WTC11 (cell line): ENCODE data around the gene GFOD2. TPM values are rescaled to one million over a fixed set of nuclear protein-coding genes. Genes with fewer than 3 reads are reported as not detected.

Experiments
- ATAC-seq: fragments of 200-7000 bp; cut with Tn5 transposase; 2 replicates; pipeline ENCODE4 v1.10.0; 2021; ENCODE audit warnings: mild to moderate bottlenecking, moderate library complexity
- CTCF ChIA-PET: fragments of 300-600 bp; sonication (Branson Sonifier 250); formaldehyde crosslinking; loops from one replicate; lab custom pipeline; 2021; ENCODE audit warnings: antibody characterized with exemption; lab: Charles Lee
- POLR2A ChIA-PET: fragments of 350-600 bp; sonication (Branson Sonifier 250); formaldehyde crosslinking; loops from one replicate; lab custom pipeline; 2021; ENCODE audit warnings: antibody characterized with exemption; lab: Charles Lee
- DNase-seq: peaks from one replicate; pipeline ENCODE4 v3.0.0; 2021; ENCODE audit warnings: low spot score
- H3K27ac Mint-ChIP-seq: 2 replicates; pipeline ENCODE4 v1.8.0; 2021; ENCODE audit warnings: mixed read lengths
- H3K27me3 Mint-ChIP-seq: 2 replicates; pipeline ENCODE4 v1.8.0; 2021; ENCODE audit warnings: low read depth, mild to moderate bottlenecking, moderate library complexity, mixed read lengths
- H3K36me3 Mint-ChIP-seq: 2 replicates; pipeline ENCODE4 v1.8.0; 2021; ENCODE audit warnings: mixed read lengths
- H3K4me1 Mint-ChIP-seq: 2 replicates; pipeline ENCODE4 v1.8.0; 2022; ENCODE audit warnings: mixed read lengths
- H3K4me3 Mint-ChIP-seq: 2 replicates; pipeline ENCODE4 v1.8.0; 2021; ENCODE audit warnings: mild to moderate bottlenecking, moderate library complexity, mixed read lengths
- H3K9me3 Mint-ChIP-seq: 2 replicates; pipeline ENCODE4 v1.8.0; 2021; ENCODE audit warnings: mixed read lengths
- CDX4 ChIP-seq: fragments of 250-450 bp; sonication (Bioruptor Pico); IDR thresholded peaks from 2 replicates; pipeline ENCODE4 v1.9.0; 2021; ENCODE audit warnings: moderate library complexity, mild to moderate bottlenecking, inconsistent platforms, borderline replicate concordance
- FOXJ3 ChIP-seq: sonication (generic); formaldehyde crosslinking; IDR thresholded peaks from 2 replicates; pipeline ENCODE4 v1.9.0; 2021; ENCODE audit warnings: missing genetic modification reagents, mild to moderate bottlenecking, borderline replicate concordance
- HMGA2 ChIP-seq: fragments of 250-450 bp; sonication (Bioruptor Pico); IDR thresholded peaks from 2 replicates; pipeline ENCODE4 v1.4.0; 2021; ENCODE audit warnings: mild to moderate bottlenecking, moderate library complexity
- IRF2 ChIP-seq: sonication (generic); formaldehyde crosslinking; IDR thresholded peaks from 2 replicates; pipeline ENCODE4 v1.8.0; 2022; ENCODE audit warnings: low read depth, missing genetic modification reagents, borderline replicate concordance
- MXD4 ChIP-seq: fragments of 250-450 bp; sonication (Bioruptor Pico); IDR thresholded peaks from 2 replicates; pipeline ENCODE4 v1.8.0; 2021; ENCODE audit warnings: mild to moderate bottlenecking, moderate library complexity, borderline replicate concordance
- PRDM15 ChIP-seq: sonication (generic); formaldehyde crosslinking; IDR thresholded peaks from 2 replicates; pipeline ENCODE4 v1.8.0; 2022; ENCODE audit warnings: missing genetic modification reagents
- SOX15 ChIP-seq: fragments of 250-450 bp; sonication (Bioruptor Pico); IDR thresholded peaks from 2 replicates; pipeline ENCODE4 v1.9.0; 2021; ENCODE audit warnings: mild to moderate bottlenecking
- SP1 ChIP-seq: sonication (generic); formaldehyde crosslinking; conservative IDR thresholded peaks from 2 replicates; pipeline ENCODE4 v1.8.1; 2022; ENCODE audit warnings: missing genetic modification reagents
- STAT6 ChIP-seq: sonication (generic); formaldehyde crosslinking; conservative IDR thresholded peaks from 2 replicates; pipeline ENCODE4 v1.8.1; 2023; ENCODE audit warnings: mild to moderate bottlenecking, low read depth, missing genetic modification reagents, moderate library complexity
- TCF7 ChIP-seq: sonication (generic); formaldehyde crosslinking; IDR thresholded peaks from 2 replicates; pipeline ENCODE4 v1.8.0; 2022; ENCODE audit warnings: mild to moderate bottlenecking, low read depth, missing genetic modification reagents, moderate library complexity
- TP53 ChIP-seq: sonication (generic); formaldehyde crosslinking; IDR thresholded peaks from 2 replicates; pipeline ENCODE4 v1.8.1; 2023; ENCODE audit warnings: mild to moderate bottlenecking, missing genetic modification reagents
- ZNF138 ChIP-seq: sonication (generic); formaldehyde crosslinking; conservative IDR thresholded peaks from 2 replicates; pipeline ENCODE4 v1.8.1; 2022; ENCODE audit warnings: mild to moderate bottlenecking, moderate library complexity, missing genetic modification reagents
- ZNF232 ChIP-seq: sonication (generic); formaldehyde crosslinking; IDR thresholded peaks from 2 replicates; pipeline ENCODE4 v1.8.0; 2022; ENCODE audit warnings: mild to moderate bottlenecking, missing genetic modification reagents
- ZNF512 ChIP-seq: sonication (generic); formaldehyde crosslinking; IDR thresholded peaks from 2 replicates; pipeline ENCODE4 v1.8.1; 2022; ENCODE audit warnings: missing genetic modification reagents, borderline replicate concordance
- ZNF532 ChIP-seq: fragments of 250-450 bp; sonication (Bioruptor Pico); IDR thresholded peaks from 2 replicates; pipeline ENCODE4 v1.9.0; 2021; ENCODE audit warnings: mild to moderate bottlenecking, borderline replicate concordance
- total RNA-seq: library from RNA; stranded (reverse); gene quantifications from 3 replicates; pipeline ENCODE4 v1.2.3, GENCODE V29; 2021

Gene GFOD2
- total RNA-seq, 1 experiment from 2014 or later, result 29.5 TPM

- H3K36me3 Mint-ChIP-seq, result peaks cover 12% of the 10 kb centered on the region; the same call in 1 of the 2 replicates
- POLR2A ChIA-PET, result no interaction called here
- no peak for DNase-seq
- no peak for TF ChIP-seq SOX15 (CRISPR knock-in tag)
- no peak for TF ChIP-seq HMGA2
- TF ChIP-seq ZNF512 (CRISPR knock-in tag), result no peak
- TF ChIP-seq TCF7 (CRISPR knock-in tag), result no peak
- TF ChIP-seq MXD4 (CRISPR knock-in tag), result no peak
- TF ChIP-seq IRF2 (CRISPR knock-in tag), result no peak
- no peak for TF ChIP-seq SP1
- TF ChIP-seq PRDM15, result no peak
- no peak for TF ChIP-seq TP53 (CRISPR knock-in tag)
- TF ChIP-seq ZNF232 (CRISPR knock-in tag), result no peak
- no peak for TF ChIP-seq STAT6 (CRISPR knock-in tag)
- no peak for TF ChIP-seq ZNF532 (CRISPR knock-in tag)
- TF ChIP-seq CDX4, result no peak
- TF ChIP-seq ZNF138, result no peak
- TF ChIP-seq FOXJ3 (CRISPR knock-in tag), result no peak
- no peak overlapping the region for H3K4me3 Mint-ChIP-seq
- CTCF ChIA-PET, result interaction anchor here (1.1 kb wide), 1 partner anchor 15 kb away, joined by 3 read pairs; no protein-coding TSS in a partner anchor
- no peaks in the 10 kb centered on the region for H3K9me3 Mint-ChIP-seq
- no peaks in the 10 kb centered on the region for H3K4me1 Mint-ChIP-seq
- no peaks in the 10 kb centered on the region for H3K27me3 Mint-ChIP-seq
- H3K27ac Mint-ChIP-seq, result no peak overlapping the region
- no peak for ATAC-seq
These were observed 14.8 kb upstream of the GFOD2 start for GRCh38 chr16:67733734-67734470.
